Measurements from ENCODE around the gene AGMO.

- TF ChIP-seq, protein P1, sequence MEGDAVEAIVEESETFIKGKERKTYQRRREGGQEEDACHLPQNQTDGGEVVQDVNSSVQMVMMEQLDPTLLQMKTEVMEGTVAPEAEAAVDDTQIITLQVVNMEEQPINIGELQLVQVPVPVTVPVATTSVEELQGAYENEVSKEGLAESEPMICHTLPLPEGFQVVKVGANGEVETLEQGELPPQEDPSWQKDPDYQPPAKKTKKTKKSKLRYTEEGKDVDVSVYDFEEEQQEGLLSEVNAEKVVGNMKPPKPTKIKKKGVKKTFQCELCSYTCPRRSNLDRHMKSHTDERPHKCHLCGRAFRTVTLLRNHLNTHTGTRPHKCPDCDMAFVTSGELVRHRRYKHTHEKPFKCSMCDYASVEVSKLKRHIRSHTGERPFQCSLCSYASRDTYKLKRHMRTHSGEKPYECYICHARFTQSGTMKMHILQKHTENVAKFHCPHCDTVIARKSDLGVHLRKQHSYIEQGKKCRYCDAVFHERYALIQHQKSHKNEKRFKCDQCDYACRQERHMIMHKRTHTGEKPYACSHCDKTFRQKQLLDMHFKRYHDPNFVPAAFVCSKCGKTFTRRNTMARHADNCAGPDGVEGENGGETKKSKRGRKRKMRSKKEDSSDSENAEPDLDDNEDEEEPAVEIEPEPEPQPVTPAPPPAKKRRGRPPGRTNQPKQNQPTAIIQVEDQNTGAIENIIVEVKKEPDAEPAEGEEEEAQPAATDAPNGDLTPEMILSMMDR (conservative IDR thresholded peaks at IDR 0.05 in 1 of 2, IDR thresholded peaks at IDR 0.05 in 1 of 2; ENCODE audit: low read depth in 1 of 2, low read length in 2 of 2): no peak
- TF ChIP-seq EZH2 (IDR thresholded peaks at IDR 0.05; ENCODE audit: low read length, missing control alignments): no peak
Observed at GRCh38 chr7:15204421-15204820, 357.4 kb downstream of the AGMO start.
